RWPE2 (cell line): Measurements from ENCODE around the gene CARD11.
"Not testable (repeated sequence)": the region's sequence is repeated elsewhere in the genome, so short reads cannot be mapped to it uniquely, and the experiment has no call there.

Experiments used
- ATAC-seq: fragments of 200-7000 bp; cut with Tn5 transposase; 3 replicates; pipeline ENCODE4 v1.9.1; 2021; ENCODE audit warnings: low read depth
- DNase-seq: peaks from one replicate; pipeline ENCODE4 v3.0.0-alpha.2; 2020; ENCODE audit warnings: low spot score
- H3K27ac ChIP-seq: fragments of 450-650 bp; 2 replicates; pipeline ENCODE4 v1.5.1; 2017; ENCODE audit warnings: mild to moderate bottlenecking; ENCODE audit not compliant: poor library complexity, severe bottlenecking
- H3K27me3 ChIP-seq: fragments of 250-450 bp; sonication (Bioruptor Pico); 2 replicates; pipeline ENCODE4 v1.5.1; 2021; ENCODE audit warnings: mild to moderate bottlenecking, moderate library complexity; ENCODE audit not compliant: insufficient read depth, poor library complexity, severe bottlenecking
- H3K36me3 ChIP-seq: fragments of 250-450 bp; sonication (Bioruptor Pico); 2 replicates; pipeline ENCODE4 v1.5.1; 2020; ENCODE audit warnings: low read depth, mild to moderate bottlenecking, moderate library complexity
- H3K4me1 ChIP-seq: fragments of 250-450 bp; sonication (Bioruptor Pico); 2 replicates; pipeline ENCODE4 v1.5.1; 2021; ENCODE audit warnings: mild to moderate bottlenecking, moderate library complexity; ENCODE audit not compliant: insufficient read depth, poor library complexity, severe bottlenecking
- H3K4me3 ChIP-seq: fragments of 250-450 bp; sonication (Bioruptor Pico); 2 replicates; pipeline ENCODE4 v1.5.1; 2021; ENCODE audit warnings: mild to moderate bottlenecking, moderate library complexity; ENCODE audit not compliant: severe bottlenecking
- H3K9me3 ChIP-seq: fragments of 250-450 bp; sonication (Bioruptor Pico); 2 replicates; pipeline ENCODE4 v1.5.1; 2021; ENCODE audit warnings: mild to moderate bottlenecking, moderate library complexity; ENCODE audit not compliant: severe bottlenecking
- CTCF ChIP-seq: fragments of 450-650 bp; IDR thresholded peaks from one replicate; pipeline ENCODE4 v1.5.1; 2017; ENCODE audit warnings: mild to moderate bottlenecking, moderate library complexity; ENCODE audit not compliant: poor library complexity, severe bottlenecking

CARD11 gene

GRCh38 chr7:3039787-3040186, 3.9 kb downstream of the CARD11 start:
- DNase-seq (no peak), ATAC-seq (no peak)
- no peaks in the 10 kb centered on the region for H3K36me3 ChIP-seq
- no peaks in the 10 kb centered on the region for H3K27me3 ChIP-seq
- no peaks in the 10 kb centered on the region for H3K9me3 ChIP-seq
- TF ChIP-seq CTCF: no peak
- no peak overlapping the region for H3K27ac ChIP-seq
- H3K4me1 ChIP-seq: no peaks in the 10 kb centered on the region
- H3K4me3 ChIP-seq: no peak overlapping the region

GRCh38 chr7:3038011-3038410, 5.7 kb downstream of the CARD11 start:
- ATAC-seq: not testable (repeated sequence)

GRCh38 chr7:3037259-3037658, 6.4 kb downstream of the CARD11 start:
- no peaks in the 10 kb centered on the region for H3K27me3 ChIP-seq
- DNase-seq (no peak), ATAC-seq (no peak)
- no peak overlapping the region for H3K4me3 ChIP-seq
- H3K27ac ChIP-seq: no peak overlapping the region
- H3K9me3 ChIP-seq: no peaks in the 10 kb centered on the region
- TF ChIP-seq CTCF: no peak
- no peaks in the 10 kb centered on the region for H3K4me1 ChIP-seq
- H3K36me3 ChIP-seq: no peaks in the 10 kb centered on the region

More at GRCh38 chr7:3038011-3038410, 5.7 kb downstream of the CARD11 start:
- H3K9me3 ChIP-seq, H3K4me1 ChIP-seq, DNase-seq, H3K4me3 ChIP-seq, H3K27ac ChIP-seq, H3K27me3 ChIP-seq, H3K36me3 ChIP-seq: not testable (repeated sequence)

GRCh38 chr7:3034591-3035150, 9.0 kb downstream of the CARD11 start:
- H3K27me3 ChIP-seq: no peaks in the 10 kb centered on the region
- ATAC-seq (no peak), DNase-seq (no peak)
- no peak overlapping the region for H3K27ac ChIP-seq
- no peaks in the 10 kb centered on the region for H3K9me3 ChIP-seq
- H3K4me3 ChIP-seq: no peak overlapping the region
- no peaks in the 10 kb centered on the region for H3K4me1 ChIP-seq
- no peaks in the 10 kb centered on the region for H3K36me3 ChIP-seq
- TF ChIP-seq CTCF: no peak

GRCh38 chr7:3033581-3033980, 10.1 kb downstream of the CARD11 start:
- H3K9me3 ChIP-seq: no peaks in the 10 kb centered on the region
- no peak overlapping the region for H3K27ac ChIP-seq
- ATAC-seq (no peak), DNase-seq (no peak)
- no peaks in the 10 kb centered on the region for H3K27me3 ChIP-seq
- no peak for TF ChIP-seq CTCF
- H3K4me1 ChIP-seq: peaks cover under 1% of the 10 kb centered on the region
- no peak overlapping the region for H3K4me3 ChIP-seq
- no peaks in the 10 kb centered on the region for H3K36me3 ChIP-seq
